ENCODE data around the gene C1orf216.

C1orf216 gene

GRCh38 chr1:35675773-35676172 is 42.9 kb downstream of the C1orf216 start:
- Histone ChIP-seq H3K27ac (ENCODE audit: low read depth, low read length) (no peak overlapping the region), H3K27me3 (ENCODE audit: control insufficient read depth in 5 of 5, insufficient read depth in 4 of 5, low read length in 5 of 5) (peaks cover 6 to 16% (median 8%) of the 10 kb centered on the region in 5 donors), H3K9ac (ENCODE audit: low read length in 5 of 5) (no peak overlapping the region), H3K4me3 (ENCODE audit: low read depth in 1 of 5, low read length in 5 of 5) (no peak overlapping the region), H3K36me3 (ENCODE audit: control insufficient read depth in 5 of 5, insufficient read depth in 5 of 5, low read length in 5 of 5) (no peaks in the 10 kb centered on the region), H3K9me3 (ENCODE audit: control insufficient read depth in 5 of 5, low read length in 5 of 5) (no peaks in the 10 kb centered on the region), H3K4me1 (ENCODE audit: control insufficient read depth in 5 of 5, insufficient read depth in 5 of 5, low read length in 5 of 5) (no peaks in the 10 kb centered on the region)

GRCh38 chr1:35674111-35674510 is 44.6 kb downstream of the C1orf216 start:
- Histone ChIP-seq H3K9ac (ENCODE audit: low read length in 5 of 5) (no peak overlapping the region), H3K27ac (ENCODE audit: low read depth, low read length) (no peak overlapping the region), H3K4me1 (ENCODE audit: control insufficient read depth in 5 of 5, insufficient read depth in 5 of 5, low read length in 5 of 5) (no peaks in the 10 kb centered on the region), H3K9me3 (ENCODE audit: control insufficient read depth in 5 of 5, low read length in 5 of 5) (no peaks in the 10 kb centered on the region), H3K36me3 (ENCODE audit: control insufficient read depth in 5 of 5, insufficient read depth in 5 of 5, low read length in 5 of 5) (no peaks in the 10 kb centered on the region), H3K4me3 (ENCODE audit: low read depth in 1 of 5, low read length in 5 of 5) (no peak overlapping the region), H3K27me3 (ENCODE audit: control insufficient read depth in 5 of 5, insufficient read depth in 4 of 5, low read length in 5 of 5) (peaks cover 6 to 16% (median 12%) of the 10 kb centered on the region in 5 donors)

- Histone ChIP-seq H3K27me3 (ENCODE audit: control insufficient read depth in 5 of 5, insufficient read depth in 4 of 5, low read length in 5 of 5) (peaks cover 6 to 17% (median 7%) of the 10 kb centered on the region in 5 donors), H3K9ac (ENCODE audit: low read length in 5 of 5) (no peak overlapping the region), H3K9me3 (ENCODE audit: control insufficient read depth in 5 of 5, low read length in 5 of 5) (no peaks in the 10 kb centered on the region), H3K4me3 (ENCODE audit: low read depth in 1 of 5, low read length in 5 of 5) (no peak overlapping the region), H3K27ac (ENCODE audit: low read depth, low read length) (no peak overlapping the region), H3K4me1 (ENCODE audit: control insufficient read depth in 5 of 5, insufficient read depth in 5 of 5, low read length in 5 of 5) (no peaks in the 10 kb centered on the region), H3K36me3 (ENCODE audit: control insufficient read depth in 5 of 5, insufficient read depth in 5 of 5, low read length in 5 of 5) (no peaks in the 10 kb centered on the region)
These were observed 46.6 kb downstream of the C1orf216 start for GRCh38 chr1:35672116-35672515.

GRCh38 chr1:35668506-35668905 is 50.2 kb downstream of the C1orf216 start:
- Histone ChIP-seq H3K36me3 (ENCODE audit: control insufficient read depth in 5 of 5, insufficient read depth in 5 of 5, low read length in 5 of 5) (no peaks in the 10 kb centered on the region), H3K9ac (ENCODE audit: low read length in 5 of 5) (no peak overlapping the region), H3K27me3 (ENCODE audit: control insufficient read depth in 5 of 5, insufficient read depth in 4 of 5, low read length in 5 of 5) (peaks cover 6 to 23% (median 14%) of the 10 kb centered on the region in 5 donors), H3K4me1 (ENCODE audit: control insufficient read depth in 5 of 5, insufficient read depth in 5 of 5, low read length in 5 of 5) (no peaks in the 10 kb centered on the region), H3K4me3 (ENCODE audit: low read depth in 1 of 5, low read length in 5 of 5) (no peak overlapping the region), H3K9me3 (ENCODE audit: control insufficient read depth in 5 of 5, low read length in 5 of 5) (no peaks in the 10 kb centered on the region), H3K27ac (ENCODE audit: low read depth, low read length) (no peak overlapping the region)

- Histone ChIP-seq H3K9me3 (ENCODE audit: control insufficient read depth in 5 of 5, low read length in 5 of 5) (no peaks in the 10 kb centered on the region), H3K9ac (ENCODE audit: low read length in 5 of 5) (no peak overlapping the region), H3K4me1 (ENCODE audit: control insufficient read depth in 5 of 5, insufficient read depth in 5 of 5, low read length in 5 of 5) (no peaks in the 10 kb centered on the region), H3K27ac (ENCODE audit: low read depth, low read length) (no peak overlapping the region), H3K4me3 (ENCODE audit: low read depth in 1 of 5, low read length in 5 of 5) (no peak overlapping the region), H3K27me3 (ENCODE audit: control insufficient read depth in 5 of 5, insufficient read depth in 4 of 5, low read length in 5 of 5) (peaks cover under 1 to 13% (median 8%) of the 10 kb centered on the region in 5 donors), H3K36me3 (ENCODE audit: control insufficient read depth in 5 of 5, insufficient read depth in 5 of 5, low read length in 5 of 5) (no peaks in the 10 kb centered on the region)
These were observed 51.8 kb downstream of the C1orf216 start for GRCh38 chr1:35666916-35667315.

- H3K4me3 ChIP-seq (ENCODE audit: low read depth in 1 of 5, low read length in 5 of 5) = no peak overlapping the region
- no peaks in the 10 kb centered on the region for H3K9me3 ChIP-seq (ENCODE audit: control insufficient read depth in 5 of 5, low read length in 5 of 5)
These were observed 52.5 kb downstream of the C1orf216 start for GRCh38 chr1:35666216-35666615.

More at GRCh38 chr1:35666216-35666615, 52.5 kb downstream of the C1orf216 start:
- Histone ChIP-seq H3K27ac (ENCODE audit: low read depth, low read length) (no peak overlapping the region), H3K27me3 (ENCODE audit: control insufficient read depth in 5 of 5, insufficient read depth in 4 of 5, low read length in 5 of 5) (peaks cover 0 to 13% (median 8%) of the 10 kb centered on the region in 5 donors), H3K4me1 (ENCODE audit: control insufficient read depth in 5 of 5, insufficient read depth in 5 of 5, low read length in 5 of 5) (no peaks in the 10 kb centered on the region), H3K9ac (ENCODE audit: low read length in 5 of 5) (no peak overlapping the region), H3K36me3 (ENCODE audit: control insufficient read depth in 5 of 5, insufficient read depth in 5 of 5, low read length in 5 of 5) (no peaks in the 10 kb centered on the region)

Data from subcutaneous abdominal adipose tissue (tissue), 5 donors.